A673 (cell line): ENCODE measurements around the gene AJAP1. TPM values are rescaled to one million over a fixed set of nuclear protein-coding genes. Genes with fewer than 3 reads are reported as not detected.

Source experiments
- BruUV-seq: library from RNA; stranded (reverse); fragments of 400-500 nt; replicated peaks from 2 replicates; lab custom pipeline; 2021; lab: Mats Ljungman, UMichigan
- CTCF ChIA-PET: fragments of 300-600 bp; sonication (Branson Sonifier 250); formaldehyde crosslinking; loops from one replicate; lab custom pipeline; 2022; ENCODE audit warnings: antibody characterized with exemption; lab: Charles Lee
- POLR2A ChIA-PET: fragments of 300-600 bp; sonication (Branson Sonifier 250); formaldehyde crosslinking; loops from one replicate; lab custom pipeline; 2022; ENCODE audit warnings: antibody characterized with exemption; ENCODE audit not compliant: low non-redundant PET; lab: Charles Lee
- DNase-seq: peaks from one replicate; pipeline ENCODE4 v3.0.0-alpha.2; 2015; ENCODE audit warnings: low spot score
- H3K27ac ChIP-seq: fragments of 200-600 bp; sonication (generic); 2 replicates; pipeline ENCODE4 v1.5.1; 2016; ENCODE audit warnings: mixed run types, low read depth, mild to moderate bottlenecking, mixed read lengths, antibody characterized with exemption, low read length; ENCODE audit not compliant: poor library complexity, severe bottlenecking
- H3K27me3 ChIP-seq: fragments of 200-600 bp; sonication (generic); replicated peaks from 2 replicates; pipeline ENCODE4 v1.6.1; 2017; ENCODE audit warnings: mixed run types, low read depth, mild to moderate bottlenecking, mixed read lengths, antibody characterized with exemption, low read length; ENCODE audit not compliant: insufficient read depth, poor library complexity
- H3K36me3 ChIP-seq: fragments of 200-600 bp; sonication (generic); 2 replicates; pipeline ENCODE4 v1.6.1; 2016; ENCODE audit warnings: mixed run types, mild to moderate bottlenecking, mixed read lengths, antibody characterized with exemption, low read length; ENCODE audit not compliant: insufficient read depth, poor library complexity, severe bottlenecking
- H3K4me1 ChIP-seq: fragments of 200-600 bp; sonication (generic); 2 replicates; pipeline ENCODE4 v1.6.1; 2017; ENCODE audit warnings: mixed run types, mild to moderate bottlenecking, mixed read lengths, antibody characterized with exemption, low read length; ENCODE audit not compliant: insufficient read depth, poor library complexity, severe bottlenecking
- H3K4me3 ChIP-seq: fragments of 200-600 bp; sonication (generic); 2 replicates; pipeline ENCODE4 v1.5.1; 2016; ENCODE audit warnings: low read depth, mixed run types, mild to moderate bottlenecking, mixed read lengths, low read length; ENCODE audit not compliant: poor library complexity, severe bottlenecking
- H3K9me3 ChIP-seq: fragments of 200-600 bp; sonication (generic); 2 replicates; pipeline ENCODE4 v1.6.1; 2016; ENCODE audit warnings: mixed run types, low read depth, mild to moderate bottlenecking, mixed read lengths, antibody characterized with exemption, low read length; ENCODE audit not compliant: poor library complexity, severe bottlenecking
- EZH2 ChIP-seq: fragments of 200-600 bp; sonication (generic); IDR thresholded peaks from 2 replicates; pipeline ENCODE4 v1.6.1; 2017; ENCODE audit warnings: borderline replicate concordance, low read depth, mild to moderate bottlenecking, mixed read lengths, antibody characterized with exemption, low read length; ENCODE audit not compliant: poor library complexity, severe bottlenecking
- intact Hi-C: fragments of 100-400 bp; cut with micrococcal nuclease; formaldehyde crosslinking; loops from one replicate; pipeline ENCODE4 v1.10.0; 2022; ENCODE audit not compliant: unreplicated experiment
- total RNA-seq: library from RNA; stranded (reverse); gene quantifications from 2 replicates; pipeline ENCODE4 v1.2.3, GENCODE V29; 2021
- TF ChIP-seq, protein P1 (sequence below): fragments of 300-800, 200-600 bp; sonication (generic); conservative IDR thresholded peaks from 2 replicates; pipeline ENCODE4 v1.5.1; 2017; ENCODE audit warnings: low read depth, mild to moderate bottlenecking, antibody characterized with exemption, low read length, moderate library complexity, mixed read lengths

Gene AJAP1
- total RNA-seq, 1 experiment from 2014 or later: not detected

DNA sequence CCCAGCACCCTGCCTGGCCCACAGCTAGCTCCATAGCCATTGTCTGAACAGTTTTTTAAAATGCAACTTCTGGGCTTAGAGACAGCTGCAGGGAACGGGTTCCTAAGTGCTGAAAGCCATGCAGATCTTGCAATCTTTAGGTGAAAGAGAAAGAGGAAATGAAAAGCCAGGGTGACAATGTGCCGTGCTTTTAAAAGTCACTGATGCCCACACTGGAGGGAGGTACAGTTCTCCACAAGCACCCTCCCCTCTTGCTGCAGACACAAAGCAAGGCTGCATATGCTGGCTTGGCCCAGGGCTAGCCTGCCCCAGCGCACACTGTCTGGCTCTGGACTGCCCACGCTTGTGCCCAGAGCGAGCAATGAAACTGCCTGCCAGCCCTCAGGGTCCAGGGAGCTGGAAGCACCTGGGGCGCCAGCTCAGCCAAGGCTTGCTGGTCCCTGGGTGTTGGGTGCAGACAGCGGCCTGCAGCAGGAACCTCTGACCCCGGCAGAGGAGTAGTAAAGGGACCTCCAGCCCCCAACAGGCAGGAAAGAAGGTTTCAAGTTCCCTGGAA lies 70.4 kb downstream of the AJAP1 start:
- no peak overlapping the region for H3K27ac ChIP-seq
- H3K36me3 ChIP-seq: no peaks in the 10 kb centered on the region
- no peak overlapping the region for H3K4me3 ChIP-seq
- no peaks in the 10 kb centered on the region for H3K27me3 ChIP-seq
- intact Hi-C loops: no loop called here
- no TSS peak for BruUV-seq
- ChIA-PET POLR2A (no interaction called here), CTCF (no interaction called here)
- H3K4me1 ChIP-seq: no peaks in the 10 kb centered on the region
- peaks cover 12% of the 10 kb centered on the region for H3K9me3 ChIP-seq
- DNase-seq: no peak
- TF ChIP-seq, protein P1, sequence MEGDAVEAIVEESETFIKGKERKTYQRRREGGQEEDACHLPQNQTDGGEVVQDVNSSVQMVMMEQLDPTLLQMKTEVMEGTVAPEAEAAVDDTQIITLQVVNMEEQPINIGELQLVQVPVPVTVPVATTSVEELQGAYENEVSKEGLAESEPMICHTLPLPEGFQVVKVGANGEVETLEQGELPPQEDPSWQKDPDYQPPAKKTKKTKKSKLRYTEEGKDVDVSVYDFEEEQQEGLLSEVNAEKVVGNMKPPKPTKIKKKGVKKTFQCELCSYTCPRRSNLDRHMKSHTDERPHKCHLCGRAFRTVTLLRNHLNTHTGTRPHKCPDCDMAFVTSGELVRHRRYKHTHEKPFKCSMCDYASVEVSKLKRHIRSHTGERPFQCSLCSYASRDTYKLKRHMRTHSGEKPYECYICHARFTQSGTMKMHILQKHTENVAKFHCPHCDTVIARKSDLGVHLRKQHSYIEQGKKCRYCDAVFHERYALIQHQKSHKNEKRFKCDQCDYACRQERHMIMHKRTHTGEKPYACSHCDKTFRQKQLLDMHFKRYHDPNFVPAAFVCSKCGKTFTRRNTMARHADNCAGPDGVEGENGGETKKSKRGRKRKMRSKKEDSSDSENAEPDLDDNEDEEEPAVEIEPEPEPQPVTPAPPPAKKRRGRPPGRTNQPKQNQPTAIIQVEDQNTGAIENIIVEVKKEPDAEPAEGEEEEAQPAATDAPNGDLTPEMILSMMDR: no peak
- no peak for TF ChIP-seq EZH2

DNA sequence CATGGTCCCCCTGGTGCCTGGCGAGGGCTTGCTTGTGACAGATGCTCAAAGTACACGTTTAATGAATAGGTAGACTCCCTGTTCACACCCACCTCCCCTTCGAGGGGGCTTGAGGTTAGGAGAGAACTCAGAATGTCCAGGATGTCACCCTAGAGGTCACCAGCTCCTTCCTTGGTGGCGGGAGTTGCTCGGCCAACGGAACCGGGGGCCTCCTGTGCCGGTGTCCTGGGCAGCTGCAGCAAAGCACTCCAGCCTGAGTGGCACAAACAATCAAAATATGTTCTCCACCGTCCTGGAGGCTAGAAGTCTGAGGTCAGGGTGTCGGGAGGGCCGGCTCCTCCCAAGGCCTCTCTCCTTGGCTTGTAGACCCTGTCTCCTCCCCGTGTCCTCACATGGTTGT lies 71.0 kb downstream of the AJAP1 start:
- no peak for TF ChIP-seq EZH2
- TF ChIP-seq, protein P1: no peak
- H3K27me3 ChIP-seq: no peaks in the 10 kb centered on the region
- DNase-seq: no peak
- no peaks in the 10 kb centered on the region for H3K36me3 ChIP-seq
- no peak overlapping the region for H3K4me3 ChIP-seq
- peaks cover 12% of the 10 kb centered on the region for H3K9me3 ChIP-seq
- ChIA-PET CTCF (no interaction called here), POLR2A (interaction anchor here (0.7 kb wide), 1 partner anchor 450 kb away, joined by 3 read pairs; no protein-coding TSS in a partner anchor)
- BruUV-seq: no TSS peak
- intact Hi-C loops: no loop called here
- H3K4me1 ChIP-seq: no peaks in the 10 kb centered on the region
- H3K27ac ChIP-seq: no peak overlapping the region

DNA sequence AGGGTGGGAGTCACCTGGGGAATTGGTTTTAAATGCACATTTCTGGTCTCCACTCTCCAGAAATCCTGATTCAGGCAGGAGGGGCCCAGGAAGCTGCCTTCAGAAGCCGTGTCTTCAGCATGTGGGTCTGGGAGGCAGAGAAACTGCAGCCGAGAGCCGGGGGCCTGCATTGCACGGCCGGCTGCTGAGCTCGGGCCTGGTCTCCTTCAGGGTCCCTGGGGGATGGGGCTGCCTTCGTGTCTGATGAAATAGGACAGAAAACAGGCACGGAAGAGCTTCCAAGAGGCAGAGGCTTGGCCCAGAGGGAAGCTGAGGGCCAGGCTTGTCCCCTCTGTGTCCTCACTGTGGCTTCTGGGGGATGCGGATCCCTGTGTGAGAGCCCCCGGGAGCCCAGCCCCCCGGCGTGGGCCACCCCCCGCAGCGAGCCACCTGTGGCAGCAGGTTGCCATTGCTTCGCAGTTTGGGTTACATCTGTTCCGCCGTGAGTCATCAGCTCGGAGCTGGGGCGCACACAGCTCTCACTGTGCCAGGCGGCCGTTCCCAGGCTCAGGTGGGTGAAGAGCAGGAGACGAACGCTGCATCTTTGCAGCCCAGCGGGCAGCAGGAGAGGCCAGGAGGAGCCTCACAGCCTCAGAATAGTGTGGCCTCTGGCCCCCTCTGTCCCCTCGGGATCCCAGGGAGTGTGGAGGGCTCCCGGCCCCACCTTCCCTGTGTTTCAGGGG lies 72.4 kb downstream of the AJAP1 start:
- no peak for TF ChIP-seq EZH2
- TF ChIP-seq, protein P1: no peak
- H3K4me1 ChIP-seq: no peaks in the 10 kb centered on the region
- BruUV-seq: no TSS peak
- no peak for DNase-seq
- no peaks in the 10 kb centered on the region for H3K27me3 ChIP-seq
- H3K4me3 ChIP-seq: no peak overlapping the region
- H3K36me3 ChIP-seq: no peaks in the 10 kb centered on the region
- ChIA-PET CTCF (no interaction called here), POLR2A (no interaction called here)
- intact Hi-C loops: no loop called here
- peaks cover 12% of the 10 kb centered on the region for H3K9me3 ChIP-seq
- H3K27ac ChIP-seq: no peak overlapping the region
